Nephron (organoid): Measurements from ENCODE around the gene ARHGEF7.

Experiments
- H3K27ac Mint-ChIP-seq, 3 experiments: 2 replicates each; pipeline ENCODE4 v1.8.0; 2020; ENCODE audit warnings: mixed read lengths in 3 of 3, mild to moderate bottlenecking in 2 of 3, moderate library complexity in 1 of 3
- H3K27me3 Mint-ChIP-seq: 2 replicates; pipeline ENCODE4 v1.8.0; 2021; ENCODE audit warnings: low read depth, mild to moderate bottlenecking, moderate library complexity, mixed read lengths
- H3K36me3 Mint-ChIP-seq: 2 replicates; pipeline ENCODE4 v1.8.0; 2020; ENCODE audit warnings: low read depth, mixed read lengths
- H3K4me1 Mint-ChIP-seq: 2 replicates; pipeline ENCODE4 v1.8.0; 2020; ENCODE audit warnings: mixed read lengths
- H3K4me3 Mint-ChIP-seq, 3 experiments: 2 replicates each; pipeline ENCODE4 v1.8.0; 2020; ENCODE audit warnings: mild to moderate bottlenecking in 3 of 3, mixed read lengths in 3 of 3, moderate library complexity in 2 of 3
- H3K9me3 Mint-ChIP-seq: 2 replicates; pipeline ENCODE4 v1.8.0; 2020; ENCODE audit warnings: mixed read lengths
- TF ChIP-seq, protein P1 (sequence below), 3 experiments: fragments of 200-600 bp; sonication (generic); IDR thresholded peaks; one replicate each; pipeline ENCODE4 v1.5.0; 2021; ENCODE audit warnings: antibody characterized with exemption in 3 of 3; ENCODE audit not compliant: unreplicated experiment in 3 of 3

The ARHGEF7 gene

DNA sequence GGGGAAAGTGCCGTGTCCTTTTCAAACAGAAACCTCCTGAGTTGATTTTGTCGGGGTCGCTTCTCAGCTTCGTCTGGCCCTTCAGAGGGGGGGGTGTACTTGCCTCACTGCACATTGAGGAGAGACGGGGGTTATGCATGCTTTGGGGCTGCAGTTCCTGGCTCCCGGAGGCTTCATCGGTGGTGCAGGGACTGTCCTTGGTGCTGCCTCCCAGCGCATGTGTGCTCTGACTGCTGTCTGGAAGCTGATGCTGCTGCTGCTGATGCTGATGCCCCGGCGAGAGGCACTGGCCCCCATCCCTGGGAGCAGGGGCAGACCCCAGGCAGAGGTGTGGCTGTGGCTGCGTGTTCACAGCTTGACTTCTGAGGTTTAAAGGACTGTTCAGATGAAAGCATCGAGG, 91.0 kb downstream of the ARHGEF7 start:
- H3K9me3 Mint-ChIP-seq, result no peaks in the 10 kb centered on the region
- peaks cover 70% of the 10 kb centered on the region for H3K4me1 Mint-ChIP-seq
- no peak overlapping the region for H3K4me3 Mint-ChIP-seq
- TF ChIP-seq, protein P1, sequence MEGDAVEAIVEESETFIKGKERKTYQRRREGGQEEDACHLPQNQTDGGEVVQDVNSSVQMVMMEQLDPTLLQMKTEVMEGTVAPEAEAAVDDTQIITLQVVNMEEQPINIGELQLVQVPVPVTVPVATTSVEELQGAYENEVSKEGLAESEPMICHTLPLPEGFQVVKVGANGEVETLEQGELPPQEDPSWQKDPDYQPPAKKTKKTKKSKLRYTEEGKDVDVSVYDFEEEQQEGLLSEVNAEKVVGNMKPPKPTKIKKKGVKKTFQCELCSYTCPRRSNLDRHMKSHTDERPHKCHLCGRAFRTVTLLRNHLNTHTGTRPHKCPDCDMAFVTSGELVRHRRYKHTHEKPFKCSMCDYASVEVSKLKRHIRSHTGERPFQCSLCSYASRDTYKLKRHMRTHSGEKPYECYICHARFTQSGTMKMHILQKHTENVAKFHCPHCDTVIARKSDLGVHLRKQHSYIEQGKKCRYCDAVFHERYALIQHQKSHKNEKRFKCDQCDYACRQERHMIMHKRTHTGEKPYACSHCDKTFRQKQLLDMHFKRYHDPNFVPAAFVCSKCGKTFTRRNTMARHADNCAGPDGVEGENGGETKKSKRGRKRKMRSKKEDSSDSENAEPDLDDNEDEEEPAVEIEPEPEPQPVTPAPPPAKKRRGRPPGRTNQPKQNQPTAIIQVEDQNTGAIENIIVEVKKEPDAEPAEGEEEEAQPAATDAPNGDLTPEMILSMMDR (IDR thresholded peaks at IDR 0.05; ENCODE audit: unreplicated experiment in 3 of 3), result no peak
- peaks cover 5% of the 10 kb centered on the region for H3K36me3 Mint-ChIP-seq
- H3K27ac Mint-ChIP-seq, result no peak overlapping the region
- no peaks in the 10 kb centered on the region for H3K27me3 Mint-ChIP-seq

DNA sequence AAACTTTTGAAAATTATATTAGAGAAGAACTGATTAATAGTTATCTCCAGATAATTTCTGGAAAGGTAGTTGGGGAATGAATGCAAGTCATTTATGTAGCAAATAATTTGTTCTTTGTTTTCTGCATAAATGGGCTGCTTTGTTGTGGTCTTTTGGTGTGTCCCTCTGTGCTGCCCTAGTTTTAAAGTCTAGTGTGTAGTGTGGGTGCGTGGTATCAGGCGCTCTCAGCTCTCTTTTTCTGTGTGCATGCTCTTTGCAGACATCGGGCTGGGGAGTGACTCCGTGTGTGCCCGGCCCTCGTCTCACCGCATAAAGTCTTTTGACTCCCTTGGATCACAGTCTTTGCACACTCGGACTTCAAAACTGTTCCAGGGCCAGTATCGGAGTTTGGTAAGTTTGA, 94.5 kb downstream of the ARHGEF7 start:
- Mint-ChIP-seq H3K9me3 (no peaks in the 10 kb centered on the region), H3K4me3 (no peak overlapping the region), H3K36me3 (peaks cover 8% of the 10 kb centered on the region), H3K27me3 (no peaks in the 10 kb centered on the region), H3K4me1 (peaks cover 61% of the 10 kb centered on the region), H3K27ac (peak overlapping the region; percentile 19 to 83 (median 75))
- TF ChIP-seq, protein P1 (IDR thresholded peaks at IDR 0.05; ENCODE audit: unreplicated experiment in 3 of 3), result no peak

DNA sequence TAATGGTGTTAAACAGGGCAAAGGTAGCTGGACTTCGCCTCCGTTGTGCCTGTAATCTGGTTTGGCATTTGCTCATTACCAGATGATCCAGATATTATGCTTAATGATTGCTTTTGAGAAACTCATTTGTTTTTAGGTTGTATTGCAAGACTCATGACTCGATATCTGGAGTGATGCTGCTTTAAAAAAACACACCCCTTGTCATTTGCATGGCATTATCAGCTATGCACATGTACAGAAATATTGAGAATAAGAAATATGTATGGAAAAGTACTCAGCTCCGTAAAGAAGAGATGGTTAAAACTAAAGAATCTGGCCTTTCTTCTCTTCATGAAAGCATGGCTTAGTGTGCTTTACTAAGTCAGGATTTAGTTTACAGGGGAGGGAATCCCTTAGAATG, 95.0 kb downstream of the ARHGEF7 start:
- H3K27me3 Mint-ChIP-seq, result no peaks in the 10 kb centered on the region
- peak overlapping the region; percentile 75 to 88 (median 83) for H3K27ac Mint-ChIP-seq
- H3K4me1 Mint-ChIP-seq, result peaks cover 60% of the 10 kb centered on the region
- H3K36me3 Mint-ChIP-seq, result peaks cover 8% of the 10 kb centered on the region
- H3K9me3 Mint-ChIP-seq, result no peaks in the 10 kb centered on the region
- TF ChIP-seq, protein P1 (IDR thresholded peaks at IDR 0.05; ENCODE audit: unreplicated experiment in 3 of 3), result no peak
- peak overlapping the region in 2 of 3 experiments; percentile 22 to 52 for H3K4me3 Mint-ChIP-seq

DNA sequence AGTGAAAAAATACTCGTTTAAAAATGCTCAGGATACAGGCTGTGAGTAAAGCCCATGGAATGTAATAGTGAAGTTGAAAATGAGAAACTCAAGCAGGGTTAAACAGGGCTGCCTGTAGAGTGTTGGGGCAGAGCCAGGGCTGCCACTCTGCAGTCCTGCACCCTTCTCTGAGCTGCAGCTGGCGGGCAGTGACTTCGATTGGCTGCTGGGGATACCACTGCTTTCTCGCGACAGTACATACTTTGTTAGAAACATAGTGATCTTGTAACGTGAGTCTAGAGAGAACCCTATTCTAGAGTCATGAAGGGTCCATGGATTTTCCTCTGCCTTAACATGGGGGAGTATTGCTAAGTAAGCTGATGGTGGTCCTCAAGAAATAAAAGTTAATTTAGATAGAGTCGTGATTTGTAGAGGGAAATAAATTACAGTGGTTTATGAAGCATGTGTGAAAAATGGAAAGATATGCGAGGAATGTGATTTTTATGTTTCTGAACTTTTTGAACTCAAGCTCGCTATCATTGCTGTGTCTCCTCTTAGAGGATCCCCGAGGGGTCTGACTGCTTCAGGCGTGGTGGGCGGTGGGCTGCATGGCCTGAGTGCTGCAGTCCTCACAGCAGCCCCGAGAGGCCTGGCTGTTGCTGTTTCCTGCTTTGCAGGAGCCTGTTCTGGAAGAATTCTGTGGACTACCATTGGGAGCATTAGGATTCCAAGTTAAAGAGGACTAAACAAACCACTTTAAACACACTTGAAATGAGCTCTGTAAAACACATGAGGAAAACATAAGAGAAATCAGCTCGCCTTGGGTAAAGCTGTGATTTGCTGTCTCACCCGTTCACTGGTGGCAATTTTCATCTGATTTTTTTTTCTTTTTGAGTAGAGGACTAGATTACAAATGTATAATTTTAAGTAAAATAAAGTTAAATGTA, 95.7 kb downstream of the ARHGEF7 start:
- Mint-ChIP-seq H3K27ac (peak overlapping the region; percentile 75 to 88 (median 83)), H3K27me3 (no peaks in the 10 kb centered on the region), H3K4me1 (peaks cover 61% of the 10 kb centered on the region), H3K4me3 (peak overlapping the region in 2 of 3 experiments; percentile 22 to 52), H3K36me3 (peaks cover 8% of the 10 kb centered on the region), H3K9me3 (no peaks in the 10 kb centered on the region)
- TF ChIP-seq, protein P1 (IDR thresholded peaks at IDR 0.05; ENCODE audit: unreplicated experiment in 3 of 3), result no peak

DNA sequence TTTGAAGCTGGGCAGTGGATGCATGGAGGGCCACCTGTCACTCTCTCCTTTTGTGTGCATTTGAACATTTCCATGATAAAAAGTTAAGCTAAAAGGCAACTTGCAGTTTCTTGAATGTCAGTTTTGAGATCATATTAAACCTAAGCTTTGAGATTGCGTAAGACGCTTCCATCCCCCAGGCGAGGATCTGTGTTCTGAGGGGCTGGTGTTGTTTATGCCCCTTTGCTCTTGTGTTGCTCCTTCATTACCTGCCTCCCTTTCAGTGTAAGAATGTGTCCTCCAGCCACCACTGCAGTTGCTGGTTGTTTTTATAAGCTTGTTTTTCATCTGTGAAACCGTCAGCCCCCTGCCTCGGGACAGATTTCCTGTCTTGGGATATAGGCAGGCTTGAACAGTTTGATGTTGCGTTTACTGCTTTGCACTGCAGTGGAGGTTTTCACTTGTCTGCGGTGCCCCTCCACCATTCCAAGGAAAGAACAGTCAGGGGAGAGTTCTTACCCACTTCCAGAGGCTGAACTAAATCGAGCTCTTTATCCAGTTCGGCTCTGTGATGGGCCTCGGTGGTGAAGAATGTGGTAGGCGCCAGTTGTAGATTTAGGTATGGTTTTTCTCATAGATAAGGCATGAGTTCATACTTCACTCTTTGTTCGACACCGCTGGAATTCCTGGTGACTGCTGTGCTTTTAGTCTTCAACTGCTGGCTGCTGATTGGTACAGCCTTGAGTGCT, 96.8 kb downstream of the ARHGEF7 start:
- Mint-ChIP-seq H3K4me3 (no peak overlapping the region), H3K36me3 (peaks cover 4% of the 10 kb centered on the region), H3K9me3 (no peaks in the 10 kb centered on the region), H3K4me1 (peaks cover 68% of the 10 kb centered on the region), H3K27ac (peak overlapping the region; percentile 55 to 83 (median 75)), H3K27me3 (no peaks in the 10 kb centered on the region)
- TF ChIP-seq, protein P1 (IDR thresholded peaks at IDR 0.05; ENCODE audit: unreplicated experiment in 3 of 3), result no peak
